Endometrium (tissue), 2 donors: Measurements from ENCODE around the gene PI4KB.
A peak's percentile ranks its signal among the peaks of the same experiment; 100 is the strongest.
"Not testable (repeated sequence)": the region's sequence is repeated elsewhere in the genome, so short reads cannot be mapped to it uniquely, and the experiment has no call there.

ENCODE experiments used
- FAIRE-seq: peaks from 2 replicates; lab custom pipeline; 2012; peaks lifted over from hg19 to GRCh38; lab: Jason Lieb, UNC
- donor health status: control.
- donor health status: control.

PI4KB gene

DNA sequence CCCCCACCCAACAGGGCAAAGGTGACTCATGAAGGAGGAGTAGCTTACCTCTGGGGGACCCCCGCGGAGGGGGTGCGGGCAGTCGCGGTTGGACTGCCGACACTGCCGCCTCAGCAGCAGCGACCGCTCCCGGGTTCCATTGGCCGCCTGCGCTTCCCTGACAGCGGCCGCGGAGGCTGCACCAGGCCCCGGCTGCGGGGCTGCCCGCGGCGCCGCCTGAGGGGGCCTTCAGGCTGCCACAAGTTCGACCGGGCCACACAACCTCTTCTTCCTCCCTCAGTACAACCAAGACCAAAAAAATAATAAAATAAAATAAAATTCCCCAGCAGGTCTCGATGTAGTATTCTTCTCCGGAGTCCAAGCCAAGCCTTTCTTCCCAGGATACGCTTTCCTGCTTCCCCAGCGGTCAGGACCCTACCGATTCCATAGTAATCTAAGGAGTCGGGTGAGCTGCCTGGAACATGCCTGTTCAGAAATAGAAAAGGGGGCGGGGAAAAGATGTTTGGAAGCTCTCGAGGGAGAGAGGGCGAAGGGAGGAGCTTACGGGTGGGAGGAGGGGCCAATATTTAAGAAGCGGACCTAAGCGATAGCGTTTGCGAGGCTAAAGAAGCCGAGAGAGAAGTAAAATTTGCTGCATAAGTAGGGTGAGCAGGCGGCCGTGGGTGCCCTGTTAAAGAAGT is at the start of gene PI4KB:
TSS of gene PI4KB (minus strand) at position 194 of the 680 bp plus-strand sequence. CDS start 10,935 bp downstream, outside the sequence.
- peak; percentile 89 for FAIRE-seq

DNA sequence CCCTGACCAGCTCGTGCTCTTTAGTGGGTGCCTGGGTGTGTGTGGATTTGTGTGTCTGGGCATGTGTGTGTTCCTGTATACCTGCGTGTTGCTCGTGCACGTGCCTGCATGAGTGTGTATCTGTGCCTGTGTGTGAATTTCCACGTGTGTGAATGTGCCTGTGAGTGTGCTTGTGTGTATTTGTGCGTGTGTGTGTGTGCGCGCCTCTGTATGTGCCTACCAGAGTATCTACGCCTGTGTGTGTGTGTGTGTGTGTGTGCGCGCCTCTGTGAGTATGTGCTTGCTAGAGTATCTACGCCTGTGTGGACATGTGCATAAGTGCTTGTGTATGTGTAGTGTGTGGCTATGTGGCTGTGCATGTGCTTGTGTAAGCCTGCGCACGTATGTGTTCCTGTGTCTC is 46.0 kb upstream of the PI4KB start:
- FAIRE-seq, result no peak

GRCh38 chr1:151372058-151372934 is 45.1 kb upstream of the PI4KB start, which contains the start of gene SELENBP1:
Gene SELENBP1 (minus strand): TSS chr1:151372705. CDS start chr1:151372641, 64 bp downstream.
- FAIRE-seq, result peak; percentile 12

GRCh38 chr1:151371370-151372057 is 44.3 kb upstream of the PI4KB start:
- FAIRE-seq, result no peak

GRCh38 chr1:151370211-151370911 is 43.1 kb upstream of the PI4KB start:
- no peak for FAIRE-seq

DNA sequence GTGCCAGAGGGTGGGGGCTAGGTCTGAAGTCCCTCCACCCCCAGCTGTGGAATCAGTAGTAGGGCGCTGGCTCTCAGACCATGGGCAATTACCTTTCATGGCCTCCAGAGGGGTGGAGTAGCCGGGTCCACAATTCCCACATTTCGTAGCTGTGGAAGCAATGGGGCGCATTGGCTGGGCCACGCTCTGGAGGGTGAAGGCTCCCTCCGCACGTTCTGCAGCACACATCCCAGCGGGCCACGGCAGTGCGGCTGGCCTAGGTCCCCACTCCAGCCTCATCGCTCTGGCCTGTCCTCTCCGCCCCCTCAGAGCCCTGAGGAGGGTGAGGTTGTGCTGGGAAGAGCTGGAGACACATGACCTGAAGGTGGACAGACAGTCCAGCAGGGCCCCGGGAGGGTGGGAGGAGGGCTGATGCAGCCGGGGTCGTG is 42.4 kb upstream of the PI4KB start:
- FAIRE-seq, result no peak

- FAIRE-seq, result no peak
Measured at GRCh38 chr1:151369302-151369610, 42.0 kb upstream of the PI4KB start.

DNA sequence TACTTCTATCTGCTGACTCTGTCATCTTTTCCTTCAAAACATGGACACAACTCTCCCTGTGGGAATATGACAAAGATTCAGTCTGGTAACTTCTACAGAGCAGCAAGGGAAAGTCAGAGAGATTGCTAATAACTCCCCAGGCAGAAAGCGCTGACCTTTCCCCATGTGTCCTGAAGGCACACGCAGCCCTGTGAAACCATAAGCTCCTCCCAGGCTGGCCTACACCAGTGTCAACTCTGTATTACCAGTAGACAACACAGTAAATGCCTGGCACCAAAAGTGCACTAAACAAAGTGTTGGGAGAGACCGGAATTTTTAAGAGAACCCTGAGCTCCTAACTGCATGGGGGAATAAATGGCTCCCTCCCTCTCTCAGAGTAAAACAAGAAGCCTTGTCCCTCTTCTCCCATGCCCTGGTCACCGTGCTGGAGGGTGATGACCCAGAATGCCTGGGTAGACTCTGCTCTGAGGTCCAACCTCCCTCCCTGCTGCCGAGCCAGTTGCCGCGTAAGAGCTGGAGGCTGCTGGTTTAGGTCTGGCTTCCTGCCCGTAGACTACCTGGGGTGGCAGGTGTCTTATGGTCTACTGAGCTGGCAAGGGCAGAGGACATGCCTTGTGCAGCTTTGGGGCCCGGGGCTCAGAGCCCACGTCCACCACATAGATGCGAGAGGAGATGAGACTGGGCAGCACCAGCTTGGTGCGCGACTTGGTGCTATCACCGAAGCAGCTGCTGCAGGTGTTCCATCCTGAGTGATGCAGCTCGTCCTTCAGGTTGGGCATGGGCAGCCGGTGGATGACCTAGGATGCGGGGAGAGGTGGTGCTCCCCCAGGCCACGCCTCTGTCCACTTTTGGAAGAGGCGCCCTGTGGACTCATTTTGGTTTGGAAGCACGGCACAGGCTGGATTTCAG is 41.4 kb upstream of the PI4KB start:
- no peak for FAIRE-seq

DNA sequence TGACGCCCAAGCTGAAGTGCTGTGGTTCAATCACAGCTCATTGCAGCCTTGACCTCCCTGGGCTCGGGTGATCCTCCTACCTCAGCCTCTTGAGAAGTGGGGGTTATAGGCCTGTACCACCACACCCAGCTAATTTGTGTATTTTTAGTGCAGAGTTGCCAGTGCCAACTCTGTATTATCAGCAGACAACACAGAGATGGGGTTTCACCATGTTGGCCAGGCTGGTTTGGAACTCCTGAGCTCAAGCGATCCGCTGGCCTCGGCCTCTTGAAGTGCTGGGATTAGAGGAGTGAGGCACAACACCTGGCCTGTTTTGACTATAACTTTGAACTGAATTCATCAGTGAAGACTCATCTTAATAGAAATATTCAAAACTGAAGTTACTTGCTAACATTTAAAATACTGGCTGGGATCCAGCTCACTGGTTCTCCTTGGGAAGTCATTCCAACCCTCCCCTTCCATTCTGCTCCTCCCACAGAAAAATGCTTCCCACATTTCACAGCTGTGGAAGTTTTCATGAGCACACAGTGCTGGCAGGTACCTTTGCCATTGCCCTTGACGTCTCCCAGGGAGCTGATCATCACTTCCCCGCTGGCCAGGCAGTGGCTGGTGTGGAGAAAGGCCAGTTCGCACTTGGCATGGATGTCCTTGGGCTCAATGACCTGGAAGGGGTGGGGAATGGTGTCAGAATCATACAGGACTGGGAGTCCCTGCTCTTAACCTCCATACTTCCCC is 40.6 kb upstream of the PI4KB start:
- no peak for FAIRE-seq

DNA sequence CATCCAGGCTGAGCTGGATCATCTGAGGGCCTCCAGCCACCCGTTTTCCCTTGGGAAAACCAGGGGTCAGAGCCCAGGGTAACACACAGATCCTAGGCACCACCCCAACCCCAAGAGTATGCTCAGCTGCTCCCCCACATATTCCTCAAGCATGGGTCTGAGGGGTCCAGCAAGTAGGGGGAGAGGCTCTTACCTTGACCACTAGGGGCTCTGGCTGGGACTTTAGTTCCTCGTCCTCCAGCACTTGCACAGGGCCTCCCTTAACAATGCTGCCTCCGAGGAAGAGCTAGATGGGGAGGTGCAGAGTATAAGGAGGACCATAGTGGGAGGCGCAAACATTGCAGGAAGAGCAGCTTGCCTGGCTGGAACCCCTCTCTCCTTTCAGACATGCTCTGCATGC is 37.8 kb upstream of the PI4KB start:
- FAIRE-seq, result no peak

DNA sequence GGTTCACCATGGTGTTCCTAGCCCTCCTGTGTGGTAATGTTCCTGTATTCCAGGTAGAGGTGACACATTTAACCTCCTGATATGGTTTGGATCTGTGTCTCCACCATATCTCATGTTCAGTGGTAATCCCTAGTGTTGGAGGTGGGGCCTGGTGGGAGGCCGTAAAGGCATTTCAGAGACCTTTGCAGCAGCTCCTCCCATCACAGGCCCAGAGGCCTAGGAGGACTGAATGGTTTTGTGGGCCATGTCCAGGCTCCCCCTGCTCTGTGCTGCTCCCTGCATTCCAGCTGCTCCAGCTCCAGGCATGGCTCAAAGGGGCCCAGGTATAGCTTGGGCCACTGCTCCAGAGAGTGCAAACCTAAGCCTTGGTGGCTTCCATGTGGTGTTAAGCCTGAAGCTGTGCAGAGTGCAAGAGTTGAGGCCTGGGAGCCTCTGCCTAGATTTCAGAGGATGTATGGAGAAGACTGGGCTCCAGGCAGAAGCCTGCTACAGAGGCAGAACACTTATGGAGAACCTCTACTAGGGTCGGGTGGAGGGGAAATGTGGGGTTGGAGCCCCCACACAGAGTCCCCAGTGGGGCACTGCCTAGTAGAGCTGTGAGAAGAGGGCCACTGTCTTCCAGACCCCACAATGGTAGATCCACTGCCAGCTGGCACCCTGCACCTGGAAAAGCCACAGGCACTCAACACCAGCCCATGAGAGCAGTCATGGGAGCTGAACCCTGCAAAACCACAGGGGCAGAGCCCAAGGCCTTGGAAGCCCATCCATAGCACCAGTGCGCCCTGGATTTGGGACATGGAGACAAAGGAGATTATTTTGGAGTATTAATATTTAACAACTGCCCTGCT is 35.3 kb upstream of the PI4KB start:
- FAIRE-seq, result no peak

GRCh38 chr1:151361883-151362282 is 34.7 kb upstream of the PI4KB start:
- no peak for FAIRE-seq

DNA sequence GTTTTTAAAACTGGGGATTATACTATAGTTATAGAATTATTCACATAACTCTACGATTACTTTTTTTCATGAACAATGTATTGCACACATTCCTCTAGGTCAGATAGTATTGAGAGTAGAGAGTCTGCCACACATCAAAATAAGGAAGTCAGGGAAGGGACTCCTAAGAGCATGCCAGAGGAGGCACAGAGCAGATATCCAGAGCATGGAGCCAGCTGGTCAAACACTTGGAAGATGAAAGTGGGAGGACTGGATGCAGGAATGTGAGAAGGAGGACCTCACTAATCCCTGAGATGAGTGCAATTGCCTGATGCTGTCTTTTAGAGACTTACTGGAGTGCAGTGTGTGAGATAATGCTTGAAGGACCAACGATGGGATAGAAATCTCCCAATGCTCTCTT is 29.5 kb upstream of the PI4KB start:
- no peak for FAIRE-seq

- FAIRE-seq, result no peak
Measured at GRCh38 chr1:151352021-151352718, 25.0 kb upstream of the PI4KB start.

DNA sequence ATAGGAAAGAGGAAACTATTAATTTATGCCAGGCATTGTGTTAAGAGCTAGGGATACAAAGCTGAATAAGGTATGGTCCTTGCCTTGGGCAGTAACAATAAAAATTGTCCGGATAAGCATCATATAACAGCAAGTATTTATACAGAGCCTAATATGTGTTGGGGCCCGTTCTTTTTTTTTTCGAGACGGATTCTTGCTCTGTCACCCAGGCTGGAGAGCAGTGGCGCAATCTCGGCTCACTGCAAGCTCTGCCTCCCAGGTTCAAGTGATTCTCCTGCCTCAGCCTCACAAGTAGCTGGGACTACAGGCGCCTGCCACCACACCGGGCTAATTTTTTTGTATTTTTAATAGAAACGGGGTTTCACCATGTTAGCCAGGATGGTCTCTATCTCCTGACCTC is 23.1 kb upstream of the PI4KB start:
- not testable (repeated sequence) for FAIRE-seq

GRCh38 chr1:151347523-151348246 is 20.5 kb upstream of the PI4KB start:
- no peak for FAIRE-seq

GRCh38 chr1:151346769-151347522 is 19.7 kb upstream of the PI4KB start, which contains the start of gene RFX5:
Gene RFX5 (minus strand): TSS chr1:151347252. CDS start chr1:151346320, 932 bp downstream.
- peak; percentile 98 for FAIRE-seq
